NB4 (cell line): ENCODE data around the gene ANKRD60.

Source experiments
- MYC ChIP-seq: IDR thresholded peaks from 2 replicates; pipeline ENCODE4 v1.6.1; 2011; ENCODE audit warnings: low read depth, low read length
- POLR2A ChIP-seq: IDR thresholded peaks from 2 replicates; pipeline ENCODE4 v1.6.1; 2011; ENCODE audit warnings: mild to moderate bottlenecking; ENCODE audit not compliant: insufficient read length; ENCODE audit errors: extremely low read depth
- TF ChIP-seq, protein P1 (sequence below): IDR thresholded peaks from one replicate; pipeline ENCODE4 v1.5.1; 2012; ENCODE audit warnings: low read depth, low read length

DNA sequence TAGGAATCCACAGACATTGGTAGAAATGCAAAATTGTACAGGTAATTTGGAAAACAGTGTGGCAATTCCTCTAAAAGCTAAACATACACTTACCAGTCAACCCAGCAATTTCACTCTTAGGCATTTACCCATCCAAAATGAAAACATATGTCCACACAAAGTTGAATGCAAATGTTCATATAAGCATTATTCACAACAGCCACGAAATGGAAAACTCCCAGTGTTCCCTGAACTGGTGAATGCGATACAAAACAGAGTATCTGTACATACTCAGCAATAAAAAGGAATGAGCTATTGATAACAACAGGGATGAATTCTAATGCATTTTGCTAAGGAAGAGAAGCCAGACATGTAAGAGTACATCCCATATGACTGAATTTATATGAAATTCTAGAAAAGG lies 48.7 kb upstream of the ANKRD60 start:
- TF ChIP-seq, protein P1, sequence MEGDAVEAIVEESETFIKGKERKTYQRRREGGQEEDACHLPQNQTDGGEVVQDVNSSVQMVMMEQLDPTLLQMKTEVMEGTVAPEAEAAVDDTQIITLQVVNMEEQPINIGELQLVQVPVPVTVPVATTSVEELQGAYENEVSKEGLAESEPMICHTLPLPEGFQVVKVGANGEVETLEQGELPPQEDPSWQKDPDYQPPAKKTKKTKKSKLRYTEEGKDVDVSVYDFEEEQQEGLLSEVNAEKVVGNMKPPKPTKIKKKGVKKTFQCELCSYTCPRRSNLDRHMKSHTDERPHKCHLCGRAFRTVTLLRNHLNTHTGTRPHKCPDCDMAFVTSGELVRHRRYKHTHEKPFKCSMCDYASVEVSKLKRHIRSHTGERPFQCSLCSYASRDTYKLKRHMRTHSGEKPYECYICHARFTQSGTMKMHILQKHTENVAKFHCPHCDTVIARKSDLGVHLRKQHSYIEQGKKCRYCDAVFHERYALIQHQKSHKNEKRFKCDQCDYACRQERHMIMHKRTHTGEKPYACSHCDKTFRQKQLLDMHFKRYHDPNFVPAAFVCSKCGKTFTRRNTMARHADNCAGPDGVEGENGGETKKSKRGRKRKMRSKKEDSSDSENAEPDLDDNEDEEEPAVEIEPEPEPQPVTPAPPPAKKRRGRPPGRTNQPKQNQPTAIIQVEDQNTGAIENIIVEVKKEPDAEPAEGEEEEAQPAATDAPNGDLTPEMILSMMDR = no peak
- TF ChIP-seq POLR2A (no peak), MYC (no peak)
